Coronary artery (tissue), 2 donors: ENCODE data around the gene RHOJ.

Source experiments
- DNase-seq: peaks from one replicate; pipeline ENCODE4 v3.0.0-alpha.2; 2017; ENCODE audit warnings: low spot score
- H3K27ac ChIP-seq, 2 donors: fragments of 200-600 bp; sonication (generic); one replicate each; pipeline ENCODE4 v1.5.1; 2016 to 2019
- H3K4me3 ChIP-seq: fragments of 200-600 bp; sonication (generic); 2 replicates; pipeline ENCODE4 v1.5.1; 2016; ENCODE audit warnings: mild to moderate bottlenecking, moderate library complexity
- TF ChIP-seq, protein P1 (sequence below): fragments of 200-600 bp; sonication (generic); IDR thresholded peaks from one replicate; pipeline ENCODE4 v1.5.1; 2019; ENCODE audit warnings: antibody characterized with exemption

The RHOJ gene

DNA sequence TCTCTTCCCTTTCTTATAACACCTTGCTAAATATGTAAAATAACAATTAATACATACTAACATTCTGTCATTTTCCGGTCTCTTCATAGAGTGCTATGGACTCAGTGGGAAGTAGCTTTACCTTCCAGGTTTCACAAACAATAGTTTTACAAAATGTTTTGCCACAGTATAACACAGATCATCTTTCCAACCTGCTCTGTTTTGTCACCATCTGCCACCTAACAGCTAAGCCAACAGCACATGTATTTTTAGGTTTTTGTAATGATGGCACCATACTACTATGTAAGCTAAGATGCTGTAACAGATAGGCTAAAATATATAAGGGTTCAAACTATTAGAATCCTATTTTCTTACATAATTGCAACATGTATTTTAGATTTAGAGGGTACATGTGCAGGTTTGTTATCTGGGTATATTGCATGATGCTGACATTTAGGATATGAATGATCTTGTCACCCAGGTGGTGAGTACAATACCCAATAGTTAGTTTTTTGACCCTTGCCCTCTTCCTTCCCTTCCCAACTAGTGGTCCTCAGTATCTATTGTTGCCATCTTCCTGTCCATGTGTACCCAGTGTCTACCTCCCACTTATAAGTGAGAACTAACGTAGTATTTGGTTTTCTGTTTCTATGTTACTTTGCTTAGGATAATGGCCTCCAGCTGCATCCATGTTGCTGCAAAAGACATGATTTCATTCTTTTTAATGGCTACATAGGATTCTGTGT is 8.7 kb downstream of the RHOJ start:
- TF ChIP-seq, protein P1, sequence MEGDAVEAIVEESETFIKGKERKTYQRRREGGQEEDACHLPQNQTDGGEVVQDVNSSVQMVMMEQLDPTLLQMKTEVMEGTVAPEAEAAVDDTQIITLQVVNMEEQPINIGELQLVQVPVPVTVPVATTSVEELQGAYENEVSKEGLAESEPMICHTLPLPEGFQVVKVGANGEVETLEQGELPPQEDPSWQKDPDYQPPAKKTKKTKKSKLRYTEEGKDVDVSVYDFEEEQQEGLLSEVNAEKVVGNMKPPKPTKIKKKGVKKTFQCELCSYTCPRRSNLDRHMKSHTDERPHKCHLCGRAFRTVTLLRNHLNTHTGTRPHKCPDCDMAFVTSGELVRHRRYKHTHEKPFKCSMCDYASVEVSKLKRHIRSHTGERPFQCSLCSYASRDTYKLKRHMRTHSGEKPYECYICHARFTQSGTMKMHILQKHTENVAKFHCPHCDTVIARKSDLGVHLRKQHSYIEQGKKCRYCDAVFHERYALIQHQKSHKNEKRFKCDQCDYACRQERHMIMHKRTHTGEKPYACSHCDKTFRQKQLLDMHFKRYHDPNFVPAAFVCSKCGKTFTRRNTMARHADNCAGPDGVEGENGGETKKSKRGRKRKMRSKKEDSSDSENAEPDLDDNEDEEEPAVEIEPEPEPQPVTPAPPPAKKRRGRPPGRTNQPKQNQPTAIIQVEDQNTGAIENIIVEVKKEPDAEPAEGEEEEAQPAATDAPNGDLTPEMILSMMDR, result no peak
- DNase-seq, result no peak
- Histone ChIP-seq H3K27ac (no peak overlapping the region), H3K4me3 (no peak overlapping the region)

DNA sequence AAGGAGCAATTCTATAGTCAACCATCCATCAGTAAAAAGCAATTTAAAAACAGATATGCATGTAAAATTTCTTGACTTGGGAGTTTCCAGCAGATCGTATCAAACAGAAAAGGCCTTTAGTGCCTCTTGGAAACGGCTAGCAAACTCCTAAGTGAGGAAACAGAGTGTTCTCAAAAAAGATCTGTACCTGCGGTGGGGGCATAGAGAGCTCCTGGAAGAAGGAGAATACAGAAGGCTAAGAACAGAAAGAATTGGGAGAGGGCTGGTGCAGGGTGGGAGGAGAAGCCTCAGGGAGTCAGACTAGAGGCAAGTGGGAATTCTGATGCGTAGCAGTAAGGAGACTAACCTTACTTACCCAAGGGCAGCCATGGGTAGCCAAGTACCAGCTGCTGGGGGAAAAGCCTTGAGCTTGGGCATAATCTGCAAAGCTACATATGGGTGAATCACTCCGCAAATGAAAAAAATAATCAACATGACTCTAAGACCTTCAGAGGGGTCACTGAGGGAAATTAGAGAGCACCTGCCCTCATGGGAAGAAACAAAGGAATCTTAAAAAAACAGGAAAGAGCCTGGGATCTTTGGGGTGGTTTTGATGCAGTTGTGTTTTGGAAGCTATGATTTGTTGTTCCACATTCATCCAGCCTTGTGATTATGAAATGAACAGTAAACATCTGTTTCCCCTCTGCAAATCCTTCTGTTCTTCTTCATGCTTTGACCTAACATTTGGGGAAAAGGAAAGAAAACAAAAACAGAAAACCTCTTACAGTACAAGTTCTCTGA is 10.4 kb downstream of the RHOJ start:
- TF ChIP-seq, protein P1, result no peak
- DNase-seq, result no peak
- no peak overlapping the region for H3K27ac ChIP-seq
- H3K4me3 ChIP-seq, result no peak overlapping the region

DNA sequence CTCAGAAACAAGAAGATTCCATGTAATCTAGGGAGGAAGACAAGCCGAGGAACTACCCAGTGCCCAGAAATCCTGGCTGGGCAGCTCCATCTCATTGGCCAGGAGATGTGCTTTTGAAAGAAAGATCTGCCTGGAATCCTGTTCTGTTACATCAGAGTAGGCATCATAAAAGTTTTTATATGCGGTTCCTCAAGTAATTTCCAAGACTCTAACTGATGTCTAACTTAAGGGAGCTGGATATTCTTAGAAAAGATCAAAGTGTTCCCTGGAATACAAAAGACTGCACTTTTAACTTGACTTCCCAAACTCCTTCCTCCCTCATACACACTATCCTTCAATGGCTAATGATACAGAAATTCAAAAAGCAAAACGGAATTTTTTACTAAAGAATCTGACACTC is 16.3 kb downstream of the RHOJ start:
- TF ChIP-seq, protein P1, result no peak
- H3K27ac ChIP-seq, result no peak overlapping the region
- H3K4me3 ChIP-seq, result no peak overlapping the region

DNA sequence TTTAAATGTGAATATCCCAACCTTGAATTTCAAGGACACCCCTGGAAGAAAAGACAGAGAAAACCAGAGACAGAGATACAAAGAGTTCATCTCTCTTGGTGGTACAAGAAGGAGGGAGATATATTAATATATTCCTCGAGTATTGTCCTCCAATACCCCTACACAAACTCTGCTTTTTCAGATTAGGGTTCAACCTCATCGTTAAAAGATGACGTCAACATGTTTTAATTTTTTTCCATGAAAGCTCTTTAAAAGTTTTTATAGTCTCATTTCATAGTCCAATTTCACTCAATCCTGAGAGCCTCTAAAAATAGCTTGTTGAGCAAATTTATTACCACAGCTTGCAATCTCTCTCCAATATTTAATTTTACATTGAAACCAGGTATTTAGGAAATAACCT is 19.4 kb downstream of the RHOJ start:
- no peak for DNase-seq
- Histone ChIP-seq H3K27ac (no peak overlapping the region), H3K4me3 (no peak overlapping the region)
- TF ChIP-seq, protein P1, result no peak

More for the DNA sequence above, 16.3 kb downstream of the RHOJ start:
- no peak for DNase-seq

DNA sequence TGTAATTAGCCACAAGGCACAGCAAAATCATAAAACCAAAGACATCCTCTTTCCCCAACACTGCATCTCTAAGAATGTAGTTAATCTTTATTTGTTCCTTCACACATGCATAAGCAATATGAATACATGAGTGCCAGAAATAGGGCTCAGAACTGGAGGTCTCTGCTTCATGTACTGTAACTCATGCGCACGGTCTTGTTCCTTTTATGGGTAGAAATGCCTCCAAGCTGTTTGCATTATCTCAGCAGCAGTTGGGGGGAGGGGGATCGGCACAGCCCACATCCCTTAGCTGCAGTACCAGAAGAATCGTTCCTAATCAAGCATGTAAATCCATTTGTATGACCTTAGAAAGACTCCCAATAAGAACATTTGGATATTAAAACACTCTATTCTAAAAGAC is 20.0 kb downstream of the RHOJ start:
- no peak for DNase-seq
- Histone ChIP-seq H3K27ac (no peak overlapping the region), H3K4me3 (no peak overlapping the region)
- TF ChIP-seq, protein P1, result no peak

DNA sequence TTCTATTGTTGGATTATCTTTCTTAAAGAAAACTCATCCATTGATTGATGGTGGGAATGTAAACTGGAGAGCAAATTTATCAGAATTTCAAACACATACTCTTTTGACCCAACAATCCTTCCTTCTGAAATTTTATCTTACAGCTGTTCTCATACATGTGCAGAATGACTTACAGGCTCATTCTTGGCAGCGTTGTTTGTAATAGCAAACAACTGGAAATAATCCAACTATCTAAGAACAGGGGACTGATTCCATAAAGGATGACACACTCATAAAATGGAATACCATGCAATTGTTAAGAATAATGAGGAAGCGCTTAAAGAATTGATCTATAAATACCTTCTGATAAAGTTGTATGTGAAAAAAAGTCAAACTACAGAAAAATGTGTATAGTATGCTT is 24.0 kb downstream of the RHOJ start:
- H3K27ac ChIP-seq, result no peak overlapping the region
- no peak for DNase-seq
- no peak overlapping the region for H3K4me3 ChIP-seq
- TF ChIP-seq, protein P1, result no peak
